BJ (cell line): ENCODE data around the gene CDC45. TPM values are rescaled to one million over a fixed set of nuclear protein-coding genes. Genes with fewer than 3 reads are reported as not detected.

Source experiments
- CTCF ChIA-PET: fragments of 350-600 bp; formaldehyde crosslinking; extraction: SDS; loops from one replicate; lab custom pipeline; 2021; ENCODE audit warnings: antibody characterized with exemption, inconsistent platforms; lab: Yijun Ruan, JAX
- POLR2A ChIA-PET: fragments of 300-600 bp; sonication (Branson Sonifier 250); formaldehyde crosslinking; extraction: SDS; loops from one replicate; lab custom pipeline; 2021; ENCODE audit warnings: antibody characterized with exemption; lab: Charles Lee
- DNase-seq: peaks from one replicate; pipeline ENCODE4 v3.0.0-alpha.2; 2011; ENCODE audit warnings: low read depth
- H3K27me3 ChIP-seq: 2 replicates; pipeline ENCODE4 v1.6.0; 2011; ENCODE audit warnings: low read length; ENCODE audit not compliant: control insufficient read depth, insufficient read depth
- H3K36me3 ChIP-seq: 2 replicates; pipeline ENCODE4 v1.5.1; 2011; ENCODE audit warnings: low read length; ENCODE audit not compliant: control insufficient read depth, insufficient read depth
- H3K4me3 ChIP-seq: 2 replicates; pipeline ENCODE4 v1.5.1; 2011; ENCODE audit warnings: low read depth, mild to moderate bottlenecking, control low read depth, low read length
- CTCF ChIP-seq: IDR thresholded peaks from 2 replicates; pipeline ENCODE4 v1.5.1; 2011; ENCODE audit warnings: low read depth, mild to moderate bottlenecking, control low read depth, inconsistent platforms, low read length, moderate library complexity; ENCODE audit not compliant: insufficient read depth
- polyA plus RNA-seq: library from polyadenylated mRNA; depleted of rRNA; stranded (reverse); fragments of >200 nt; gene quantifications from 2 replicates; pipeline ENCODE4 v1.2.3, GENCODE V29; 2011

The CDC45 gene
- polyA plus RNA-seq, 1 experiment: 13.8 TPM

- Histone ChIP-seq H3K4me3 (no peak overlapping the region), H3K27me3 (no peaks in the 10 kb centered on the region), H3K36me3 (peaks cover 36% of the 10 kb centered on the region)
- TF ChIP-seq CTCF: no peak
- POLR2A ChIA-PET: no interaction called here
- no peak for DNase-seq
- CTCF ChIA-PET: interaction anchor here (1.4 to 3.3 kb wide), 2 partner anchors 8 to 158 kb away, joined by 5 to 18 read pairs; no protein-coding TSS in a partner anchor
Measured at GRCh38 chr22:19472233-19472632, 7.5 kb upstream of the CDC45 start.

- peaks cover 30% of the 10 kb centered on the region for H3K36me3 ChIP-seq
- no peak overlapping the region for H3K4me3 ChIP-seq
- TF ChIP-seq CTCF: no peak; the same call in 1 of the 2 replicates
- ChIA-PET CTCF (interaction anchor here (1.2 to 3.3 kb wide), 3 partner anchors 9 to 157 kb away, joined by 3 to 18 read pairs (median 5); no protein-coding TSS in a partner anchor), POLR2A (no interaction called here)
- no peaks in the 10 kb centered on the region for H3K27me3 ChIP-seq
- DNase-seq: no peak
Measured at GRCh38 chr22:19473578-19473977, 6.1 kb upstream of the CDC45 start.

- ChIA-PET POLR2A (no interaction called here), CTCF (no interaction called here)
- no peaks in the 10 kb centered on the region for H3K27me3 ChIP-seq
- no peak for TF ChIP-seq CTCF
- no peak for DNase-seq
- H3K4me3 ChIP-seq: no peak overlapping the region
- peaks cover 17% of the 10 kb centered on the region for H3K36me3 ChIP-seq
Measured at GRCh38 chr22:19476023-19476422, 3.7 kb upstream of the CDC45 start.

DNA sequence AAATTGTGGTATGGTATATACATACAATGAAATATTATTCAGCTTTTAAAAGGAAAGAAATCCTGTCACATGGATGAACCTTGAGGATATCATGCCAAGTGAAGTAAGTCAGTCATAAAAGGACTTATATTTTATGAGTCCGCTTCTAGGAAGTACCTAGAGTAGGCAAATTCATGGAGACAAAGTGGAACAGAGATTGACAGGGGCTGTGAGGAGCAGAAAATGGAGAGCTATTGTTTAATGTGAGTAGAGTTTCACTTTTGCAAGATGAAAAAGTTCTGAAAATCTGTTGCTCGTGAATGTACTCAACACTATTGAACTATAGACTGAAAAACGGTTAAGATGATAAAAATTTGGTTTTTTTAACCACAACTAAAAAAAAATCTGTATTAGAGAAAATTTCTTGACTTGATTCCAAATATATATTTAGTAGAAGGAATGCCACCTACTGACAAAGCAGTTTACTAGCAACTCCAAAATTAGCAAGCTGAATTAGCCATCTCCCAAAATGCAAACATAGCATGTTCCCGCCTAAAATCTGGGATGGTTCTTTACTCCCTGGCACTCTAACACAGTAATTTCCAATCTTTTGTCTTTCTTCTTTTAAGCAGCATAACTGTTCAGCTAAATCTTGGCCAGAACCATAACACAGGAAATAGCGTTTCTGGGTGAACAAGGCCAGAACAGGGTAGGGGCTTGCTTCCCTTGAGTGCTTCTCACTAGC lies 2.2 kb upstream of the CDC45 start:
- peak; percentile 39 for TF ChIP-seq CTCF
- CTCF ChIA-PET: interaction anchor here (0.7 to 1.4 kb wide), 6 partner anchors 9 to 333 kb away, joined by 3 to 5 read pairs (median 4); partner anchors contain the start of gene ESS2
- no peak for DNase-seq

DNA sequence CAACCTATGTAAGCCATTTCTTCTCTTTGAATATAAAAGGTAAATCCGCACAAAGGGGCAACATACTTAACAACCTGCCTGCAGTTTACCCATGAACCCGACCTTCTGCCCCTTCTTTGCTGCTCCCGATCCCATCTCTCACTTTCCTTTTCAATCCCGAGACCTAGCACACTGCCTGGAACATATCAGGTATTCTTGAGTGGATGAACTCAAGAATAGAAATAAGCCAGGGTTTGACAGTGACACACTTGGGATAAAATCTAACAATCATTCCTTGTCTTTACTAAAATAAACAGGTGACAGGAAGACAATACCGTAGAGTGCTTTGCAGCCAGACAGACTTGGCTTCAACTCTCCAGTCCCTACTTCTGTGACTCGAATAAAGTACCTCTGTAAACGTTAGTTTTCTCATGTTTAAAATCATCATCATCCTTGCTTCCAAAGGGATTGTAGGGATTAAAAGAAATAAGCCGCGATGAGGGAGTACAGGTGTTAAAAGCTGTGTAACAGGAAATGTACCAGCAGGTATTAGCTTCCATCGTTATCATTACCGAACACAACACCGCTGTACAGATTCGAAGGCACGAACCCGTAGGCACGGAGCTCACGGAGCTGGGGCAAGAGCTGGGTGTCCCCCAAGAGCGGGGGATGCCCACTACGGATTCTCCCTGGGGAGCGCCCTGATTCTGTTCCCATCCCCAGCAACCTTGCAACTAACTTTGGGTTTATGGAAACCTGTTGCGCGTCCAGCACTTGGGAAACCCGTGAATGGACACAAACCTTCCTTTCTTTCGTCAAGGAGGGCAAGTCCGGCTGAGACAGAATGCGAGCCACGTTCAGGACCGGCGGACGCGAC lies 1.4 kb upstream of the CDC45 start:
- ChIA-PET CTCF (interaction anchor here (0.7 to 1.4 kb wide), 4 partner anchors 45 to 333 kb away, joined by 4 to 5 read pairs (median 4); partner anchors contain the start of gene ESS2), POLR2A (no interaction called here)
- DNase-seq: no peak
- no peak for TF ChIP-seq CTCF
- Histone ChIP-seq H3K4me3 (peak overlapping the region; percentile 89), H3K36me3 (peaks cover 6% of the 10 kb centered on the region), H3K27me3 (no peaks in the 10 kb centered on the region)

More for the DNA sequence above, 2.2 kb upstream of the CDC45 start:
- POLR2A ChIA-PET: no interaction called here
- Histone ChIP-seq H3K36me3 (peaks cover 6% of the 10 kb centered on the region), H3K4me3 (peak overlapping the region; percentile 89), H3K27me3 (no peaks in the 10 kb centered on the region)
